ENCODE data around the gene SINHCAF.

Gene SINHCAF

DNA sequence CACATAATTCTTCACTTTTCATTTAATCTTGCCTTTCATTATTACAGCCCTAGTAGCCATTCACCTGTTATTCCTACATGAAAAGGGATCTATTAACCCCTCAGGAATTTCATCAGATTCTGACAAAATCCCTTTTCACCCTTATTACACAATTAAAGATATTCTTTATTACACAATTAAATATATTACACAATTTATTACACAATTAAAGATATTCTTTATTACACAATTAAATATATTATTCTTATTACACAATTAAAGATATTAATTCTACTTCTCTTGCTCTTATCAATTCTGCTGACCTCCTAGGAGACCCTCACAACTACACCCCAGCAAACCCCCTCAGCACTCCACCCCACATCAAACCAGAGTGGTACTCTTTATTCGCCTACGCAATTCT lies 77.1 kb downstream of the SINHCAF start:
- Histone ChIP-seq H3K27ac (replicated peaks) (no peak overlapping the region), H3K4me3 (replicated peaks; ENCODE audit: insufficient read depth, low read length) (no peak overlapping the region), H3K27me3 (ENCODE audit: insufficient read depth, poor library complexity, severe bottlenecking) (no peaks in the 10 kb centered on the region)
- DNase-seq (ENCODE audit: low read depth in 1 of 2, low spot score in 1 of 2) = no peak
- no peak for TF ChIP-seq GABPA (IDR thresholded peaks at IDR 0.05; ENCODE audit: low read depth)
- TF ChIP-seq, protein P1, sequence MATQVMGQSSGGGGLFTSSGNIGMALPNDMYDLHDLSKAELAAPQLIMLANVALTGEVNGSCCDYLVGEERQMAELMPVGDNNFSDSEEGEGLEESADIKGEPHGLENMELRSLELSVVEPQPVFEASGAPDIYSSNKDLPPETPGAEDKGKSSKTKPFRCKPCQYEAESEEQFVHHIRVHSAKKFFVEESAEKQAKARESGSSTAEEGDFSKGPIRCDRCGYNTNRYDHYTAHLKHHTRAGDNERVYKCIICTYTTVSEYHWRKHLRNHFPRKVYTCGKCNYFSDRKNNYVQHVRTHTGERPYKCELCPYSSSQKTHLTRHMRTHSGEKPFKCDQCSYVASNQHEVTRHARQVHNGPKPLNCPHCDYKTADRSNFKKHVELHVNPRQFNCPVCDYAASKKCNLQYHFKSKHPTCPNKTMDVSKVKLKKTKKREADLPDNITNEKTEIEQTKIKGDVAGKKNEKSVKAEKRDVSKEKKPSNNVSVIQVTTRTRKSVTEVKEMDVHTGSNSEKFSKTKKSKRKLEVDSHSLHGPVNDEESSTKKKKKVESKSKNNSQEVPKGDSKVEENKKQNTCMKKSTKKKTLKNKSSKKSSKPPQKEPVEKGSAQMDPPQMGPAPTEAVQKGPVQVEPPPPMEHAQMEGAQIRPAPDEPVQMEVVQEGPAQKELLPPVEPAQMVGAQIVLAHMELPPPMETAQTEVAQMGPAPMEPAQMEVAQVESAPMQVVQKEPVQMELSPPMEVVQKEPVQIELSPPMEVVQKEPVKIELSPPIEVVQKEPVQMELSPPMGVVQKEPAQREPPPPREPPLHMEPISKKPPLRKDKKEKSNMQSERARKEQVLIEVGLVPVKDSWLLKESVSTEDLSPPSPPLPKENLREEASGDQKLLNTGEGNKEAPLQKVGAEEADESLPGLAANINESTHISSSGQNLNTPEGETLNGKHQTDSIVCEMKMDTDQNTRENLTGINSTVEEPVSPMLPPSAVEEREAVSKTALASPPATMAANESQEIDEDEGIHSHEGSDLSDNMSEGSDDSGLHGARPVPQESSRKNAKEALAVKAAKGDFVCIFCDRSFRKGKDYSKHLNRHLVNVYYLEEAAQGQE (IDR thresholded peaks at IDR 0.05; ENCODE audit: insufficient replicate concordance, low read depth) = no peak
- TF ChIP-seq POLR2AphosphoS5 (IDR thresholded peaks at IDR 0.05; ENCODE audit: low read depth) = no peak
- TF ChIP-seq, protein P2, sequence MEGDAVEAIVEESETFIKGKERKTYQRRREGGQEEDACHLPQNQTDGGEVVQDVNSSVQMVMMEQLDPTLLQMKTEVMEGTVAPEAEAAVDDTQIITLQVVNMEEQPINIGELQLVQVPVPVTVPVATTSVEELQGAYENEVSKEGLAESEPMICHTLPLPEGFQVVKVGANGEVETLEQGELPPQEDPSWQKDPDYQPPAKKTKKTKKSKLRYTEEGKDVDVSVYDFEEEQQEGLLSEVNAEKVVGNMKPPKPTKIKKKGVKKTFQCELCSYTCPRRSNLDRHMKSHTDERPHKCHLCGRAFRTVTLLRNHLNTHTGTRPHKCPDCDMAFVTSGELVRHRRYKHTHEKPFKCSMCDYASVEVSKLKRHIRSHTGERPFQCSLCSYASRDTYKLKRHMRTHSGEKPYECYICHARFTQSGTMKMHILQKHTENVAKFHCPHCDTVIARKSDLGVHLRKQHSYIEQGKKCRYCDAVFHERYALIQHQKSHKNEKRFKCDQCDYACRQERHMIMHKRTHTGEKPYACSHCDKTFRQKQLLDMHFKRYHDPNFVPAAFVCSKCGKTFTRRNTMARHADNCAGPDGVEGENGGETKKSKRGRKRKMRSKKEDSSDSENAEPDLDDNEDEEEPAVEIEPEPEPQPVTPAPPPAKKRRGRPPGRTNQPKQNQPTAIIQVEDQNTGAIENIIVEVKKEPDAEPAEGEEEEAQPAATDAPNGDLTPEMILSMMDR (IDR thresholded peaks at IDR 0.05; ENCODE audit: insufficient read depth, low read length) = no peak
- no peak for TF ChIP-seq SPI1 (IDR thresholded peaks at IDR 0.05; ENCODE audit: borderline replicate concordance, low read depth)

DNA sequence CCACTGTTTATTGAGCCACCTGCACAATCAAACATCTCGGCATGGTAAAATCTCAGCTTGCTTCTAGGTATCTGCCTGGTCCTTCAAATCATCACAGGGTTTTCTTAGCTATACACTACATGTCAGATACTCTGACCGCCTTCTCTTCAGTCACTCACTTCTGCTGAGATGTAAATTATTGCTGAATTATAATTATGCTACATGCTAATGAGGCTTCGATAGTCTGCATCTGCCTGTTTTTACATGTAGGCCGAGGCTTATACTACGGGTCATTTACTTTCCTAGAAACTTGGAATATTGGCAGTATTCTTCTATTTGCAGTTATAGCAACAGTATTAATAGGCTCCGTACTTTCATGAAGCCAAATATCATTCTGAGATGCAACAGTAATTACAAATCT lies 77.6 kb downstream of the SINHCAF start:
- H3K27me3 ChIP-seq (ENCODE audit: insufficient read depth, poor library complexity, severe bottlenecking) = no peaks in the 10 kb centered on the region
- DNase-seq (ENCODE audit: low read depth in 1 of 2, low spot score in 1 of 2) = no peak
- TF ChIP-seq, protein P2 (IDR thresholded peaks at IDR 0.05; ENCODE audit: insufficient read depth, low read length) = no peak
- TF ChIP-seq, protein P1 (IDR thresholded peaks at IDR 0.05; ENCODE audit: insufficient replicate concordance, low read depth) = no peak
- no peak overlapping the region for H3K4me3 ChIP-seq (replicated peaks; ENCODE audit: insufficient read depth, low read length)
- no peak overlapping the region for H3K27ac ChIP-seq (replicated peaks)

DNA sequence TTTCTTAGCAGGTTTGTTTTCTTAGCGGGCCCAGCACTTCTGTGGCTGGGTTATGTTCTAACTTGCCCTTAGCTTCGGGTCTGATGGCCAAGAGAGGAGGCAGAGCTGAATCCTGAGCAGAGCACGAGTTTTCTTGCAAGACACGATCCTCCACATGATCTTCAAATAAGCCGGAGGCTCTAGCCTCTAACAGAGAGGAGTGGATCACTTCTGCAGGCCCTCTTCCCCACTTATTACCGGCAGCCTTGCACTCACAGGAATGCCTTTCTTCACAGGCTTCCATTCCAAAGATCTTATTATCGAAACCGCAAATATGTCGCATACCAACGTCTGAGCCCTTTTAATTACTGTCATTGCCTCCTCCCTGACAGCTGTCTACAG lies 79.5 kb downstream of the SINHCAF start:
- TF ChIP-seq SPI1 (IDR thresholded peaks at IDR 0.05; ENCODE audit: borderline replicate concordance, low read depth) (no peak), POLR2AphosphoS5 (IDR thresholded peaks at IDR 0.05; ENCODE audit: low read depth) (no peak), GABPA (IDR thresholded peaks at IDR 0.05; ENCODE audit: low read depth) (no peak)
- TF ChIP-seq, protein P1 (IDR thresholded peaks at IDR 0.05; ENCODE audit: insufficient replicate concordance, low read depth) = no peak
- TF ChIP-seq, protein P2 (IDR thresholded peaks at IDR 0.05; ENCODE audit: insufficient read depth, low read length) = no peak
- no peaks in the 10 kb centered on the region for H3K27me3 ChIP-seq (ENCODE audit: insufficient read depth, poor library complexity, severe bottlenecking)
- no peak overlapping the region for H3K4me3 ChIP-seq (replicated peaks; ENCODE audit: insufficient read depth, low read length)
- no peak overlapping the region for H3K27ac ChIP-seq (replicated peaks)
- DNase-seq (ENCODE audit: low read depth in 1 of 2, low spot score in 1 of 2) = no peak
